ENCODE results near the gene EIF4A2.
A peak's percentile ranks its signal among the peaks of the same experiment; 100 is the strongest.

EIF4A2 gene

GRCh38 chr3:186826976-186827857 lies 43.8 kb downstream of the EIF4A2 start:
- H3K9ac ChIP-seq (ENCODE audit: low read depth, low read length, poor library complexity) = peak overlapping the region; percentile 74
- no peak overlapping the region for H3K23ac ChIP-seq (ENCODE audit: low read depth, low read length, poor library complexity)
- no peak overlapping the region for H2BK15ac ChIP-seq (ENCODE audit: low read length)
- H2BK120ac ChIP-seq (ENCODE audit: low read depth, low read length) = no peak overlapping the region
- DNase-seq (ENCODE audit: low spot score) = peak; percentile 85
- H3K18ac ChIP-seq (ENCODE audit: low read length) = peak overlapping the region; percentile 93
- H2AK5ac ChIP-seq (ENCODE audit: low read depth, low read length) = no peak overlapping the region
- peak overlapping the region; percentile 56 to 82 for H3K4me3 ChIP-seq (ENCODE audit: low read length in 2 of 2)
- no CpG with 5 or more reads among the region's 80 CpGs for WGBS, 2 donors (ENCODE audit: extremely low coverage in 2 of 2, insufficient read length in 2 of 2, insufficient replicate concordance in 1 of 2)
- no peak overlapping the region for H3K14ac ChIP-seq (ENCODE audit: low read length)
- peaks cover 15 to 28% of the 10 kb centered on the region in 2 donors for H3K4me1 ChIP-seq (ENCODE audit: control insufficient read depth in 2 of 2, insufficient read depth in 1 of 2, low read depth in 1 of 2, low read length in 2 of 2)
- H2BK5ac ChIP-seq (ENCODE audit: low read length) = no peak overlapping the region
- no peaks in the 10 kb centered on the region for H3K9me3 ChIP-seq (replicated peaks in 1 of 2; ENCODE audit: control insufficient read depth in 2 of 2, insufficient read depth in 1 of 2, low read depth in 1 of 2, low read length in 2 of 2)
- H4K91ac ChIP-seq (ENCODE audit: low read depth, low read length, poor library complexity) = no peak overlapping the region
- H3K4me2 ChIP-seq (ENCODE audit: insufficient read depth, low read length, poor library complexity, severe bottlenecking) = peak overlapping the region; percentile 75
- H4K8ac ChIP-seq (ENCODE audit: low read depth, low read length) = no peak overlapping the region
- H3K27me3 ChIP-seq (ENCODE audit: control insufficient read depth in 3 of 3, insufficient read depth in 3 of 3, low read depth in 1 of 3, low read length in 3 of 3) = peaks cover 4 to 74% (median 45%) of the 10 kb centered on the region in 3 experiments
- H3K36me3 ChIP-seq (replicated peaks in 1 of 2; ENCODE audit: control insufficient read depth in 2 of 2, insufficient read depth in 2 of 2, low read length in 2 of 2) = no peaks in the 10 kb centered on the region
- no peak overlapping the region for H2BK12ac ChIP-seq (ENCODE audit: low read length)
- H3K27ac ChIP-seq (replicated peaks; ENCODE audit: low read length) = no peak overlapping the region
- H3K4ac ChIP-seq (ENCODE audit: low read length) = no peak overlapping the region
- no peaks in the 10 kb centered on the region for H3K79me1 ChIP-seq (ENCODE audit: low read depth, low read length)
- H2AFZ ChIP-seq (ENCODE audit: low read length) = peak overlapping the region; percentile 96

DNA sequence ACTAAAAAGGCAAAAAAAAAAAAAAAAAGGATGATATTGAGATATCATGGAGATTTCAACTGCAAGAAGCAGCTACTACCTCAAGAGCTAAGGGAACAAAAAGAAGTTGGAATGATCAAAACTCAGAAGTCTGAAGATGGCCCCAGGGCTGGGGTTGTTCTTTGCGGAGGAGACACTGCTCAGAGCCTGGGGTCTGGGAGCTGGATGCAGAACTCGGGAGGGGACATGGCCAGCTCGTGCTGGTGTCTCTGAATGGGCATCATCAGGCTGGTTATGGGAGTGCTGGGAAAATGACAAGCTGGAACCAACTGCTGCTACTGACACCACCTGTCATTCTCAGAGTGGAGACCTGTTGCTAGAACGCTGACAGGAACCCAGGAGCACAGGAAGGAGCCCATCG lies 45.0 kb downstream of the EIF4A2 start:
- Histone ChIP-seq H4K8ac (ENCODE audit: low read depth, low read length) (no peak overlapping the region), H2BK5ac (ENCODE audit: low read length) (no peak overlapping the region), H2BK12ac (ENCODE audit: low read length) (no peak overlapping the region), H3K27me3 (ENCODE audit: control insufficient read depth in 3 of 3, insufficient read depth in 3 of 3, low read depth in 1 of 3, low read length in 3 of 3) (peaks cover 4 to 80% (median 45%) of the 10 kb centered on the region in 3 experiments), H3K23ac (ENCODE audit: low read depth, low read length, poor library complexity) (no peak overlapping the region), H3K36me3 (replicated peaks in 1 of 2; ENCODE audit: control insufficient read depth in 2 of 2, insufficient read depth in 2 of 2, low read length in 2 of 2) (no peaks in the 10 kb centered on the region), H3K4me3 (ENCODE audit: low read length in 2 of 2) (no peak overlapping the region), H3K14ac (ENCODE audit: low read length) (no peak overlapping the region), H3K4ac (ENCODE audit: low read length) (no peak overlapping the region), H3K79me1 (ENCODE audit: low read depth, low read length) (no peaks in the 10 kb centered on the region), H2AFZ (ENCODE audit: low read length) (no peak overlapping the region), H3K9me3 (replicated peaks in 1 of 2; ENCODE audit: control insufficient read depth in 2 of 2, insufficient read depth in 1 of 2, low read depth in 1 of 2, low read length in 2 of 2) (no peaks in the 10 kb centered on the region), H3K18ac (ENCODE audit: low read length) (no peak overlapping the region), H2AK5ac (ENCODE audit: low read depth, low read length) (no peak overlapping the region), H3K4me2 (ENCODE audit: insufficient read depth, low read length, poor library complexity, severe bottlenecking) (no peak overlapping the region), H4K91ac (ENCODE audit: low read depth, low read length, poor library complexity) (no peak overlapping the region), H3K27ac (replicated peaks; ENCODE audit: low read length) (no peak overlapping the region), H2BK15ac (ENCODE audit: low read length) (no peak overlapping the region), H3K4me1 (ENCODE audit: control insufficient read depth in 2 of 2, insufficient read depth in 1 of 2, low read depth in 1 of 2, low read length in 2 of 2) (peaks cover 15 to 28% of the 10 kb centered on the region in 2 donors), H2BK120ac (ENCODE audit: low read depth, low read length) (no peak overlapping the region), H3K9ac (ENCODE audit: low read depth, low read length, poor library complexity) (no peak overlapping the region)
- DNase-seq (ENCODE audit: low spot score) = no peak
- no CpG with 5 or more reads among the region's 5 CpGs for WGBS, 2 donors (ENCODE audit: extremely low coverage in 2 of 2, insufficient read length in 2 of 2, insufficient replicate concordance in 1 of 2)

GRCh38 chr3:186831798-186832197 lies 48.4 kb downstream of the EIF4A2 start:
- H3K36me3 ChIP-seq (replicated peaks in 1 of 2; ENCODE audit: control insufficient read depth in 2 of 2, insufficient read depth in 2 of 2, low read length in 2 of 2) = no peaks in the 10 kb centered on the region
- H3K27me3 ChIP-seq (ENCODE audit: control insufficient read depth in 3 of 3, insufficient read depth in 3 of 3, low read depth in 1 of 3, low read length in 3 of 3) = peaks cover 2 to 55% (median 22%) of the 10 kb centered on the region in 3 experiments
- H3K4me3 ChIP-seq (ENCODE audit: low read length in 2 of 2) = no peak overlapping the region
- no peak overlapping the region for H3K27ac ChIP-seq (replicated peaks; ENCODE audit: low read length)
- no peak overlapping the region for H2BK12ac ChIP-seq (ENCODE audit: low read length)
- H3K4me2 ChIP-seq (ENCODE audit: insufficient read depth, low read length, poor library complexity, severe bottlenecking) = no peak overlapping the region
- no peak overlapping the region for H4K8ac ChIP-seq (ENCODE audit: low read depth, low read length)
- DNase-seq (ENCODE audit: low spot score) = no peak
- H2BK5ac ChIP-seq (ENCODE audit: low read length) = no peak overlapping the region
- H3K79me1 ChIP-seq (ENCODE audit: low read depth, low read length) = no peaks in the 10 kb centered on the region
- no peak overlapping the region for H3K23ac ChIP-seq (ENCODE audit: low read depth, low read length, poor library complexity)
- H2BK15ac ChIP-seq (ENCODE audit: low read length) = no peak overlapping the region
- H2AFZ ChIP-seq (ENCODE audit: low read length) = no peak overlapping the region
- H3K9me3 ChIP-seq (replicated peaks in 1 of 2; ENCODE audit: control insufficient read depth in 2 of 2, insufficient read depth in 1 of 2, low read depth in 1 of 2, low read length in 2 of 2) = no peaks in the 10 kb centered on the region
- no peak overlapping the region for H3K14ac ChIP-seq (ENCODE audit: low read length)
- no peak overlapping the region for H3K9ac ChIP-seq (ENCODE audit: low read depth, low read length, poor library complexity)
- H4K91ac ChIP-seq (ENCODE audit: low read depth, low read length, poor library complexity) = no peak overlapping the region
- peaks cover 0 to 2% of the 10 kb centered on the region in 2 donors for H3K4me1 ChIP-seq (ENCODE audit: control insufficient read depth in 2 of 2, insufficient read depth in 1 of 2, low read depth in 1 of 2, low read length in 2 of 2)
- H3K18ac ChIP-seq (ENCODE audit: low read length) = no peak overlapping the region
- no peak overlapping the region for H2AK5ac ChIP-seq (ENCODE audit: low read depth, low read length)
- no peak overlapping the region for H3K4ac ChIP-seq (ENCODE audit: low read length)
- H2BK120ac ChIP-seq (ENCODE audit: low read depth, low read length) = no peak overlapping the region
- WGBS, 2 donors (ENCODE audit: extremely low coverage in 2 of 2, insufficient read length in 2 of 2, insufficient replicate concordance in 1 of 2) = no CpG with 5 or more reads among the region's 4 CpGs

GRCh38 chr3:186832276-186832675 lies 48.9 kb downstream of the EIF4A2 start:
- Histone ChIP-seq H3K9ac (ENCODE audit: low read depth, low read length, poor library complexity) (no peak overlapping the region), H3K4me2 (ENCODE audit: insufficient read depth, low read length, poor library complexity, severe bottlenecking) (no peak overlapping the region), H4K8ac (ENCODE audit: low read depth, low read length) (no peak overlapping the region), H3K18ac (ENCODE audit: low read length) (no peak overlapping the region), H3K27ac (replicated peaks; ENCODE audit: low read length) (no peak overlapping the region), H2AFZ (ENCODE audit: low read length) (no peak overlapping the region), H3K36me3 (replicated peaks in 1 of 2; ENCODE audit: control insufficient read depth in 2 of 2, insufficient read depth in 2 of 2, low read length in 2 of 2) (no peaks in the 10 kb centered on the region), H2BK12ac (ENCODE audit: low read length) (no peak overlapping the region), H3K23ac (ENCODE audit: low read depth, low read length, poor library complexity) (no peak overlapping the region), H3K79me1 (ENCODE audit: low read depth, low read length) (no peaks in the 10 kb centered on the region), H3K4me1 (ENCODE audit: control insufficient read depth in 2 of 2, insufficient read depth in 1 of 2, low read depth in 1 of 2, low read length in 2 of 2) (peaks cover 0 to 2% of the 10 kb centered on the region in 2 donors), H2AK5ac (ENCODE audit: low read depth, low read length) (no peak overlapping the region), H2BK15ac (ENCODE audit: low read length) (no peak overlapping the region), H2BK5ac (ENCODE audit: low read length) (no peak overlapping the region), H3K4me3 (ENCODE audit: low read length in 2 of 2) (no peak overlapping the region), H4K91ac (ENCODE audit: low read depth, low read length, poor library complexity) (no peak overlapping the region), H2BK120ac (ENCODE audit: low read depth, low read length) (no peak overlapping the region), H3K4ac (ENCODE audit: low read length) (no peak overlapping the region), H3K9me3 (replicated peaks in 1 of 2; ENCODE audit: control insufficient read depth in 2 of 2, insufficient read depth in 1 of 2, low read depth in 1 of 2, low read length in 2 of 2) (no peaks in the 10 kb centered on the region), H3K14ac (ENCODE audit: low read length) (no peak overlapping the region), H3K27me3 (ENCODE audit: control insufficient read depth in 3 of 3, insufficient read depth in 3 of 3, low read depth in 1 of 3, low read length in 3 of 3) (peaks cover 2 to 55% (median 19%) of the 10 kb centered on the region in 3 experiments)
- WGBS, 2 donors (ENCODE audit: extremely low coverage in 2 of 2, insufficient read length in 2 of 2, insufficient replicate concordance in 1 of 2) = no CpG with 5 or more reads among the region's 1 CpG
- DNase-seq (ENCODE audit: low spot score) = no peak
